T-helper 22 cell (primary cell): ENCODE data around the gene POLRMT.
A peak's percentile ranks its signal among the peaks of the same experiment; 100 is the strongest.
"Not testable (repeated sequence)": the region's sequence is repeated elsewhere in the genome, so short reads cannot be mapped to it uniquely, and the experiment has no call there.

Experiments
- DNase-seq: peaks from one replicate; pipeline ENCODE4 v3.0.0-alpha.2; 2020; ENCODE audit warnings: low read depth

The POLRMT gene

GRCh38 chr19:633068-633785 is at the start of gene POLRMT:
POLRMT (minus strand) TSS chr19:633537; CDS start chr19:633512, 25 bp downstream.
- peak; percentile 95 for DNase-seq

- no peak for DNase-seq
Measured at GRCh38 chr19:682678-683320, 49.5 kb upstream of the POLRMT start.

DNA sequence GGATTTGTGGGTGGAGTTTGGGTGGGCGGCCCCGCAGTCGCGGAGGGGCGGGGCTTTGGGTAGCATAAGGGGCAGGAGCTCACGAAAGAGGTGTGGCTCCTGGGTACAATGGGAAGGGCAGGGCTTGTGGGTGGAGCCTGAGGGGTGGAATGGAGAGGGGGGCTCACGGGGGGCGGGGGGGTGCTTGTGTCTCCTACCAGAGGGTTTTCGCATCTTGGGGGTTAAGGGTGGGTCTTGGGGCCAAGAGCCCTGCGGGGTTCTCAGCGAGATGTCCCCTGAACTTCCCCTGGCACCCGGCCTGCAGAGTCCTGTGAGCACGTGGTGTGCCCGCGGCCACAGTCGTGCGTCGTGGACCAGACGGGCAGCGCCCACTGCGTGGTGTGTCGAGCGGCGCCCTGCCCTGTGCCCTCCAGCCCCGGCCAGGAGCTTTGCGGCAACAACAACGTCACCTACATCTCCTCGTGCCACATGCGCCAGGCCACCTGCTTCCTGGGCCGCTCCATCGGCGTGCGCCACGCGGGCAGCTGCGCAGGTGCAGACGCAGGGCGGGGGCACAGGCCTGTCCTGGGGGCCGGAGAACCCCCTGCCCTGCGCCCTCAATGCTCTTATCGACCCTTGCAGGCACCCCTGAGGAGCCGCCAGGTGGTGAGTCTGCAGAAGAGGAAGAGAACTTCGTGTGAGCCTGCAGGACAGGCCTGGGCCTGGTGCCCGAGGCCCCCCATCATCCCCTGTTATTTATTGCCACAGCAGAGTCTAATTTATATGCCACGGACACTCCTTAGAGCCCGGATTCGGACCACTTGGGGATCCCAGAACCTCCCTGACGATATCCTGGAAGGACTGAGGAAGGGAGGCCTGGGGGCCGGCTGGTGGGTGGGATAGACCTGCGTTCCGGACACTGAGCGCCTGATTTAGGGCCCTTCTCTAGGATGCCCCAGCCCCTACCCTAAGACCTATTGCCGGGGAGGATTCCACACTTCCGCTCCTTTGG is 48.0 kb upstream of the POLRMT start:
- DNase-seq: no peak

DNA sequence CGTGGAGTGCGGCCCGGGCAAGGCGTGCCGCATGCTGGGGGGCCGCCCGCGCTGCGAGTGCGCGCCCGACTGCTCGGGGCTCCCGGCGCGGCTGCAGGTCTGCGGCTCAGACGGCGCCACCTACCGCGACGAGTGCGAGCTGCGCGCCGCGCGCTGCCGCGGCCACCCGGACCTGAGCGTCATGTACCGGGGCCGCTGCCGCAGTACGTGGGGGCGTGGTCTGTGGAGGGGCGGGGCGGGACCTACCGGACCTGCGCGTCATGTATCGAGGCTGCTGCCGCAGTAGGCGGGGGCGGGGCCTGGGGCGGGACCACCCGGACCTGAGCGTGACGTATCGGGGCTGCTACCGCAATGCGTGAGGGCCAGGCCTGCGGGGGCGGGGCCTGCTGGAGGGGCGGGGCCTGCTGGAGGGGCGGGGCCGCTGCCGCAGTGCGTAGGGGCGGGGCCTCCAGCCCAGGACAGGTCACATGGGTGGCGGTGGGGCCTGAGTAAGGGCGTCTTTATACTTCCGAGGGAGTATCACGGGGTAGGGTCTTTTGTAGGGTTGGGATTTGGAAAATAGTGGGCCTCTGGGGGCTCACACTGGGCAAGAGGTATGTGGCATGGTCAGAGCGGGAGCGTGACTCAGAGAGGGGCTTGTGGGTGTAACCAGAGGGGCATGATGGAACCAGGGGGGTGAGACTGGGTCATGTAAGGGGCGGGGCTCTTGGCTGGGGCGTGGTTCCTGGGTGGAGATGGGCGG is 47.1 kb upstream of the POLRMT start:
- DNase-seq: peak; percentile 100

GRCh38 chr19:679418-680286 is 46.3 kb upstream of the POLRMT start:
- no peak for DNase-seq

DNA sequence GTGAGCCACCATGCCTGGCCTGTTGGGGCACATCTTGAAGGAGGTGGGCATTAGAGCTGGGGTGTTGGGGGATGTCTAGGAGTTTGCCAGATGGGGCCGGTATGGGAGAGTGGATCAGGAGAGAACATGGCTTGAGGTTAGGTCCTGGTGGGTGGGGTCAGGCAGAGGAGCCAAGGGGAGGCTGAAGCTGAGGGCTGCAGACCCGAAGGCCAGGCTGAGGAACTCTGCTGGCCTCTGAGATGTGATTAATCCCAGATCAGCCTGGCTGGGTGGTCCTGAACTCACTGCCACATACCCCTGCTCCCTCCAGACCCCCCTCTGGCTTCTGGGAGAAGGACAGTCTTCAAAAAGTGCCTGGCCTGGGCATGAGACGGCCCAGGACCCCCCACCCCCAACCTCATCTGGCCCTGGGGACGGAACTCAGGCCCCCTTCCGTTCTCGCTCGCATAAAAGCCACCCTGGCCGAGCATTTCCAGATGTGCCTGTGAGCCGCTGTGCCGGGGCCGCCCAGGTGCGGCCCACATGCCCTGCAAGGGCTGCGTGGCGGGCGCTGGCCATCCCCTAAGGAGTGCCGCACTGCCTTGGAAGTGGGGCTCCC is 45.6 kb upstream of the POLRMT start:
- no peak for DNase-seq

- DNase-seq: no peak
Measured at GRCh38 chr19:677601-678436, 44.5 kb upstream of the POLRMT start.

DNA sequence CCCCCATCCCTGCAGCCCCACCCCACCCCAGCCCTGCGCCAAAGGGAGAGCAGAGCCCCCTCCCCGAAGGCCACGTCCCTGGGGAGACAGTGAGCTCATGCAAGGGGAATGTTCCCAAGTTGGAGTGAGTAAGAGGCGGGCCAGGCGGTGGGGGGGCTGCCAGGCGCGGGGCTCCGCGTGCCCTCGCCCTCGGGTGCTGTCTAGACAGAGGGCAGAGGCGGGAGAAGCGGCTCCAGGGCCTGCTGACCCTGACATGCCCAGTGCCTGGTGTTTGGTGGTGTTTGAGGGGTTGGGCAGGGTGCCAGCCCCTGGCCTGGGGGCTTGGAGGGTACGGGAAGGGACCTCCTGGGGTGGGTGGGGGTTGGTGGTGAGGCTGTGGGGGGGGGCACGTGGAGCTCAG is 43.9 kb upstream of the POLRMT start:
- DNase-seq: no peak

GRCh38 chr19:676339-677105 is 43.2 kb upstream of the POLRMT start, which contains the start of gene FSTL3:
FSTL3 (plus strand) TSS chr19:676392; CDS start chr19:676424, 32 bp downstream.
- no peak for DNase-seq

DNA sequence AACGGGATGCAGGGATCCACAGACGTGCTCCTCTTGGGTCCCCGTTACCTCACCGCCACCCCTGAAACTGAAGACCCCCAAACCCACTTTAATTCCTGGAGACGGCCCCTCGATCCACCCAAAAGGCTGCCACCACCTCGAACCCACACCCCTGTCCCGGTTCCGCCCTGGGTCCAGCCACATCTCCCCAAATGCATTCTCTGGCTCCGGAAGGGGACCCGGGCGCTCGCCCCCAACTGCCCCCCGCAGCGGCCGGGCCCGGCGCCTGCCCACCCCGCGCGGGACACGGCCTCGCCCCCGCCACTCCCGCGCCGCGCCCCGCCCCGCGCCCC is 42.6 kb upstream of the POLRMT start:
- no peak for DNase-seq

DNA sequence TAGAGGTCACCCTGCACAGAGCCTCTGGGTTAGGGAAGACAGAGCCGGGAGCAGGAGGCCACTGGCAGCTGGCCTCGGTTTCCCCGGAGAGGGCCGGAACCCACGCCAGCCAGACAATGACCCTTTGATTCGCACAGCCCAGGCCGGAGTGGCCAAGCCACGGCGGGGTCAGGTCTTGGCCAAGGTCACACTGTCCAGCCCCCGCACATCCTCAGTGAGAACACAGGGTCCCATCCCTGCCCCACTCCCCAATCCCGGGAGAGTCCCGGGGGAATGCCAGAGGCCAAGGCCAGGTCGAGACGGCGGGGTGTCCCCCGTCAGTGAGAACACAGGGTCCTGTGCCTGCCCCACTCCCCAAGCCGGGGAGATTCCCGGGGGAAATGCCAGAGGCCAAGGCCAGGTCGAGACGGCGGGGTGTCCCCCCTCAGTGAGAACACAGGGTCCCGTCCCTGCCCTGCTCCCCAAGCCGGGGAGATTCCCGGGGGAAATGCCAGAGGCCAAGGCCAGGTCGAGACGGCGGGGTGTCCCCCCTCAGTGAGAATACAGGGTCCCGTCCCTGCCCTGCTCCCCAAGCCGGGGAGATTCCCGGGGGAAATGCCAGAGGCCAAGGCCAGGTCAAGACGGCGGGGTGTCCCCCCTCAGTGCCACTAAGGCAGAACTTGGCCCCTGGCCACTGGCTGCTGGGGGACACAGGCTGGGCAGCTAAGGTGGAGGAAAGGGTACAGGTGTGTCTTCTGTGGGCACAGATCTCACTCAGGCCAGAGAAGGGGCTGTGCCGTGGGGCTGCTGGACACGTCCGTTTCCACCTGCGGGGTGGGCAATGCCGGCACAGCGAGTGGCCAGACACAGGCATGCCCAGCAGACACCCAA is 41.2 kb upstream of the POLRMT start:
- DNase-seq: no peak

- DNase-seq: no peak
Measured at GRCh38 chr19:670609-671075, 37.3 kb upstream of the POLRMT start.

GRCh38 chr19:668675-669434 is 35.5 kb upstream of the POLRMT start:
- not testable (repeated sequence) for DNase-seq

DNA sequence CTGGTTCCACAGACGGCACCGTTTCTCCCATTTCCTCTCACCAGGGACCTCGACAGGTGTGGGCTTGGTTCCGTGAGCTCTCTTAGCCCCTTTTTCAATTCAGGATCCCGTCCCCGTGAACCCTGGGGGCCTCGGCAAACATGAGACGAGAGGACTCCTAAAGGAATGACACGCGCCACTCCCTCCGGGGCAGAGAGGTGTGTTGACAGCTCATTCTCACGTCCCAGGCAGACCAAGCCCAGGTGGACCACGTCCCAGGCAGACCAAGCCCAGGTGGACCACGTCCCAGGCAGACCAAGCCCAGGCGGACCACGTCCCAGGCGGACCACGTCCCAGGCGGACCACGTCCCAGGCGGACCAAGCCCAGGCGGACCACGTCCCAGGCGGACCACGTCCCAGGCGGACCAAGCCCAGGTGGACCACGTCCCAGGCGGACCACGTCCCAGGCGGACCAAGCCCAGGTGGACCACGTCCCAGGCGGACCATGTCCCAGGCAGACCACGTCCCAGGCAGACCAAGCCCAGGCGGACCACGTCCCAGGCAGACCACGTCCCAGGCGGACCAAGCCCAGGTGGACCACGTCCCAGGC is 33.7 kb upstream of the POLRMT start:
- DNase-seq: not testable (repeated sequence)

GRCh38 chr19:664913-665443 is 31.6 kb upstream of the POLRMT start:
- peak; percentile 64 for DNase-seq

DNA sequence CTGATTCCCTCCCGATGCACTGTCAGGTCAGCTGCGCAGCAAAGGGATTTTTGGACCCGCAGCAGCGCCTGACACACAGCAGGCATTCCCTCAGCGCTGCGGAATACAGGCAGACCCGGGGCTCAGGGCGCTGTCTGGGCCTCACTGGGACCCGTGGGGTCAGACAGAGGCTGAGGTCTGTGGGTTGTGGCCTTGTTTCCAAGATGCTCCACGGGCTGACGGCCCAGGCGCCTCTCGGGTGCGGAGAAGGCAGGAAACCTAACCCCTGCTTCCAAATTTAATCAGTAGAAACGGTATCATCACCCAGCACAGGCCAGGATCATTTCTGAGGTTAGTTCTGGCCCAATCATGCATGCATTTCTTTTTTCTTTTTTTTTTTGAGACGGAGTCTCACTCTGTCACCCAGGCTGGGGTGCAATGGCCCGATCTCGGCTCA is 30.4 kb upstream of the POLRMT start:
- DNase-seq: no peak
